ENCODE measurements around the gene IFT122. TPM values are rescaled to one million over a fixed set of nuclear protein-coding genes. Genes with fewer than 3 reads are reported as not detected.

IFT122 gene
- total RNA-seq, 4 donors from 2014 or later, result 36.6 to 74.4 (median 43.3) TPM

- Histone ChIP-seq H3K4me3 (no peak overlapping the region), H3K27ac (peak overlapping the region in 1 of 4 donors; percentile 18), H3K27me3 (no peaks in the 10 kb centered on the region), H3K9me3 (no peaks in the 10 kb centered on the region), H3K36me3 (no peaks in the 10 kb centered on the region), H3K4me1 (peaks cover 0 to 63% (median 31%) of the 10 kb centered on the region in 4 donors)
- DNase-seq (ENCODE audit: low spot score in 2 of 2), result no peak
- TF ChIP-seq CTCF (IDR thresholded peaks at IDR 0.05) (no peak), EP300 (IDR thresholded peaks at IDR 0.05) (no peak), POLR2A (IDR thresholded peaks at IDR 0.05) (no peak)
- 82 to 95% methylated on average over 3 of the region's 3 CpGs for WGBS, 2 donors
Observed at GRCh38 chr3:129445471-129445870, 5.4 kb downstream of the IFT122 start.

DNA sequence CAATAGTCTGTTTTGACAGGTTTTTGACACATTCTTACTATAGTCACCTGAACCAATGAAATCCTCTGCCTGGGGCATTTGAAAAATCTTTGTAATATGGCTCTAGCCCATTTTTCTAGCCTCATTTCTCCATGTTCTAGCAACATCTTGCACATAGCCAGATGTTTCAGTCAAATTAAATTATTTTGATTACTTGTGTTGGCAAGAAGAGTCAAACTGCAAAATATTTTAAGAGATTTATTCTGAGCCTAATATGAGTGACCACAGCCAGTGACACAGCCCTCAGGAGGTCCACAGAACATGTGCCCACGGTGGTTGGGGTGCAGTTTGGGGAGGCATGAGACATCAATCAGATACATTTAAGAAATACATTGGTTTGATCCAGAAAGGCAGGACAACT is 6.9 kb downstream of the IFT122 start:
- TF ChIP-seq EP300 (IDR thresholded peaks at IDR 0.05) (no peak), POLR2A (IDR thresholded peaks at IDR 0.05) (no peak)
- no peaks in the 10 kb centered on the region for H3K27me3 ChIP-seq
- peaks cover 0 to 10% (median 0%) of the 10 kb centered on the region in 3 donors for H3K36me3 ChIP-seq
- H3K4me3 ChIP-seq, result no peak overlapping the region
- WGBS, 2 donors, result 65 to 72% methylated on average over 1 of the region's 1 CpG
- no peaks in the 10 kb centered on the region for H3K9me3 ChIP-seq
- DNase-seq (ENCODE audit: low spot score in 2 of 2), result no peak
- H3K4me1 ChIP-seq, result peaks cover 0 to 49% (median 17%) of the 10 kb centered on the region in 4 donors
- no peak overlapping the region for H3K27ac ChIP-seq

DNA sequence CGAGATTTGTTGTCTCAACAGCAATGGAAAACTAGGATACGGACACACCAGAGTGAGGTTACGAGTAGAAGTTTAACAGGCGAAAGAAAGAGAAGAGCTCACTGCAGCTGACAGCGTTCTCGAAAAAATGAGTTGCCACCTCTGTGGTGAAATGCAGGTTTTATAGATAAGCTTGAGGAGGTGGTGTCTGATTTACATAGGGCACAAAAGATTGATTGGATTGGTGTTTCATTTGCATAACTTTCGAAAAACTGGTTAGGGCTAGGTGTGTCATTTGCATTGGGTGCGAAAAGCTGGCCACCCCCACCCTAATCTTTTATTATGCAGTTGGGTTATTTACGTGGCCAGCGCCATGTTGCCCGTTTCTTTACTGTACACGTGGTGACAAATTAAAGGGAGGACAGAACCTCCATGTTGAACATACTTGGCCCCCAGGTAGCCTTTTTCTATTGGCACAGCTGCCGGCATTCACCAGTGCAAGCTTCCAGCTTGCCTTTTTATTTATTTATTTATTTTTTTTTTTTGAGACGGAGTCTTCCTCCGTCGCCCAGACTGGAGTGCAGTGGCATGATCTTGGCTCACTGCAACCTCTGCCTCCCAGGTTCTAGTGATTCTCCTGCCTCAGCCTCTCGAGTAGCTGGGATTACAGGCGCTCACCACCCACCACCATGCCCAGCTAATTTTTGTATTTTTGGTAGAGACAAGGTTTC is 8.3 kb downstream of the IFT122 start:
- DNase-seq (ENCODE audit: low spot score in 2 of 2), result no peak
- Histone ChIP-seq H3K9me3 (no peaks in the 10 kb centered on the region), H3K27ac (no peak overlapping the region), H3K4me1 (peaks cover 0 to 35% (median 3%) of the 10 kb centered on the region in 4 donors), H3K4me3 (no peak overlapping the region), H3K27me3 (no peaks in the 10 kb centered on the region), H3K36me3 (peaks cover 0 to 24% (median 1%) of the 10 kb centered on the region in 3 donors)
- TF ChIP-seq POLR2A (IDR thresholded peaks at IDR 0.05) (no peak), EP300 (IDR thresholded peaks at IDR 0.05) (no peak), CTCF (IDR thresholded peaks at IDR 0.05) (no peak)
- WGBS, 2 donors, result 90 to 94% methylated on average over 18 of the region's 18 CpGs

DNA sequence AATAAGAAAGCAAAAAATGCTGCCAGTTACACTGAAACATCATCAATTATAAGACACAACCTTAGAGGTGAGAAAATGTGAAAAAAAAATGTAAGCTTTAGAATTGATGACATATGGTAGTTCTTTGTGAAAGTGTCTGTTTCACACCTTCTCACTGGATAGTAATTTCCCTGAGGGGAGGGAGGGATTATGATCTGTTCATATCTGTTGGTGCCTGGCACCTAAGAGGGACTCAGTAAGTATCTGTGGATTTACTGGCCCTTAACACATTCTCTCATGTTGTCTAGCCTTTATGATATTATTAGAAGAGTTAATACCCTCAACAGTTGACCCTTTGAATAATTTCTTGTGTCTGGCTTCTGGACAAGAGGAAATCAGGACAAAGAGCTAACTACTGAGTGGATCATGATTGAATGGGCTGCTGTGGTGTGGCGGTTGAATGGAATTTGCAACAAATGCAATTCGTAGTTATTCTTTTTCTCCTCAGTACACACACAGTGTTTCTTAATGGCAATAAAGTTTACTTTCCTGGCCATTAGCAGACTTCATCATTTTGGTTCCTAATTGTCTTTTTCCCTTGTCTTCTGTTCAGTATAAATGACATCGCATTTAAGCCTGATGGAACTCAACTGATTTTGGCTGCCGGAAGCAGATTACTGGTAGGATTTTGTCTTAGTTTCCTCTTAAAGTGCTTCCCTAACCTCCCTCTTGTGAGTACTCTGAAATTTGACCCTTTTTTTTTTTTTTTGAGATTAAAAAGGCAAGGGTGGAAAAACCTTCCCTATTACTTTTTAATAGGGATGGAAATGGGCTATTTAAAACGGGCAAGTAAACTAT is 9.5 kb downstream of the IFT122 start:
- peaks cover 0 to 28% (median 0%) of the 10 kb centered on the region in 4 donors for H3K4me1 ChIP-seq
- no peak overlapping the region for H3K27ac ChIP-seq
- no peaks in the 10 kb centered on the region for H3K27me3 ChIP-seq
- peaks cover 0 to 31% (median 4%) of the 10 kb centered on the region in 3 donors for H3K36me3 ChIP-seq
- no peak for DNase-seq (ENCODE audit: low spot score in 2 of 2)
- WGBS, 2 donors, result 33% methylated on average over 5 of the region's 5 CpGs
- no peak overlapping the region for H3K4me3 ChIP-seq
- TF ChIP-seq CTCF (IDR thresholded peaks at IDR 0.05) (no peak), EP300 (IDR thresholded peaks at IDR 0.05) (no peak), POLR2A (IDR thresholded peaks at IDR 0.05) (no peak)
- no peaks in the 10 kb centered on the region for H3K9me3 ChIP-seq

DNA sequence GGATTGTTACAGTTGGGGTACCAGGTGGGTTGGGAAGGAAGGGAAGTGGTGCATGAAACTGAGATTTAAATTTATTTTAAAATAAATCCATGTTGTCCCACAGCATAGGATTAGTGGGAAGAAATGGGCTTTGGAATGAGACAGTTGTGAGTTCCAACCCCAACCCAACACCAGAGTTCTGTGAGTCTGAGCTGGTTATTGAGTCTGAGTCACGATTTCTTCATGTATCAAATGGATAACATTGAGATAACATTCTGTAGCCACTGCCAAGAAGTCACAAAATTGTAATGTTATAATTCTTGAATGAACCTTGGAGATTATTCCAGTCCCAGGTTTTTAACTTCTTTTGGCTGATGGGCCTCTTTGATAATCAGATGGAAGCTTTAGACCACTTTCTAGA is 13.7 kb downstream of the IFT122 start:
- Histone ChIP-seq H3K27ac (no peak overlapping the region), H3K36me3 (peaks cover 0 to 73% (median 4%) of the 10 kb centered on the region in 3 donors), H3K4me1 (peaks cover 0 to 17% (median 0%) of the 10 kb centered on the region in 4 donors), H3K9me3 (no peaks in the 10 kb centered on the region), H3K27me3 (no peaks in the 10 kb centered on the region), H3K4me3 (no peak overlapping the region)
- 91 to 96% methylated on average over 1 of the region's 1 CpG for WGBS, 2 donors
- no peak for DNase-seq (ENCODE audit: low spot score in 2 of 2)
- TF ChIP-seq POLR2A (IDR thresholded peaks at IDR 0.05), result no peak
- no peak for TF ChIP-seq EP300 (IDR thresholded peaks at IDR 0.05)
- no peak for TF ChIP-seq CTCF (IDR thresholded peaks at IDR 0.05)

All from tibial nerve (tissue), 4 donors.